Right cardiac atrium (tissue), 5 donors: ENCODE results near the gene PRKCH. TPM values are rescaled to one million over a fixed set of nuclear protein-coding genes. Genes with fewer than 3 reads are reported as not detected.
A peak's percentile ranks its signal among the peaks of the same experiment; 100 is the strongest.

Experiments
- ATAC-seq, 2 donors: fragments of 200-7000 bp; cut with Tn5 transposase; one replicate each; pipeline versions ENCODE4 v1.8.0 to v1.9.1; 2020; ENCODE audit warnings: moderate library complexity in 2 of 2, mild to moderate bottlenecking in 1 of 2
- DNase-seq, 3 donors: peaks; one replicate each; pipeline ENCODE4 v3.0.0-alpha.2; 2020
- H3K27ac ChIP-seq: one replicate; pipeline ENCODE4 v1.5.1; 2013; ENCODE audit warnings: mild to moderate bottlenecking, low read length, control low read depth, moderate library complexity
- H3K27me3 ChIP-seq: one replicate; pipeline ENCODE4 v1.6.1; 2013; ENCODE audit not compliant: control insufficient read depth, insufficient read depth
- H3K4me1 ChIP-seq: one replicate; pipeline ENCODE4 v1.6.1; 2013; ENCODE audit warnings: low read length; ENCODE audit not compliant: control insufficient read depth, insufficient read depth
- H3K4me3 ChIP-seq: one replicate; pipeline ENCODE4 v1.5.1; 2013; ENCODE audit warnings: low read length, control low read depth
- H3K9me3 ChIP-seq: one replicate; pipeline ENCODE4 v1.6.1; 2013; ENCODE audit warnings: low read length; ENCODE audit not compliant: control insufficient read depth
- WGBS: extraction: QIAGEN DNeasy Blood & Tissue Kit; methylation state at CpG from one replicate; pipeline ENCODE4 v1.1.7; 2013; 5-methylcytosine and 5-hydroxymethylcytosine counted together
- intact Hi-C, 4 donors: fragments of 100-400 bp; cut with DNase I; formaldehyde crosslinking; loops; one replicate each; pipeline versions ENCODE4 v1.11.0 to v1.14.0; 2022 to 2023
- polyA plus RNA-seq: library from polyadenylated mRNA; stranded (reverse); fragments of 200-250 nt; gene quantifications from one replicate; pipeline ENCODE4 v1.2.3, GENCODE V29; 2013
- total RNA-seq, 4 donors: library from RNA; stranded (reverse); fragmentation: NEBNext Ultra II Directional; extraction: Animal tissue kit (Norgen Biotek cat#: 25700); gene quantifications; one replicate each; pipeline ENCODE4 v1.2.1, GENCODE V29; 2021
- donor health status: healthy with polysubstance abuse.
- donor health status: DM: no; HTN: yes; CAD: no.
- donor health status: DM: no; HTN: no; CAD: no.
- donor health status: DM: no; HTN: yes; CAD: no; lungs with severe emphysema.
- donor health status: DM: yes; HTN: yes; CAD: no.

PRKCH gene
- total and polyA plus RNA-seq, 5 donors: 11.9 to 31.3 (median 26.6) TPM

GRCh38 chr14:61505815-61506809 is 184.7 kb downstream of the PRKCH start:
- peak in 1 of 2 donors; percentile 82 for ATAC-seq
- intact Hi-C loops: no loop called here

GRCh38 chr14:61508526-61508925 is 187.1 kb downstream of the PRKCH start:
- DNase-seq (no peak), ATAC-seq (no peak)
- Histone ChIP-seq H3K27ac (no peak overlapping the region), H3K9me3 (no peaks in the 10 kb centered on the region), H3K4me1 (peaks cover 9% of the 10 kb centered on the region), H3K4me3 (no peak overlapping the region), H3K27me3 (no peaks in the 10 kb centered on the region)
- WGBS: 48% methylated on average over 2 of the region's 2 CpGs
- intact Hi-C loops: no loop called here

More at GRCh38 chr14:61505815-61506809, 184.7 kb downstream of the PRKCH start:
- 89% methylated on average over 9 of the region's 9 CpGs for WGBS
- Histone ChIP-seq H3K9me3 (no peaks in the 10 kb centered on the region), H3K27ac (no peak overlapping the region), H3K27me3 (no peaks in the 10 kb centered on the region), H3K4me1 (peaks cover 4% of the 10 kb centered on the region), H3K4me3 (no peak overlapping the region)
- DNase-seq: no peak

GRCh38 chr14:61510736-61511557 is 189.6 kb downstream of the PRKCH start:
- no peak overlapping the region for H3K27ac ChIP-seq
- DNase-seq (no peak), ATAC-seq (peak; percentile 5 to 10)
- H3K9me3 ChIP-seq: no peaks in the 10 kb centered on the region
- H3K27me3 ChIP-seq: no peaks in the 10 kb centered on the region
- H3K4me3 ChIP-seq: no peak overlapping the region
- 88% methylated on average over 6 of the region's 6 CpGs for WGBS
- H3K4me1 ChIP-seq: peaks cover 9% of the 10 kb centered on the region
- intact Hi-C loops: no loop called here

- H3K27ac ChIP-seq: no peak overlapping the region
- H3K27me3 ChIP-seq: no peaks in the 10 kb centered on the region
- no peak for DNase-seq
- H3K4me1 ChIP-seq: peaks cover 9% of the 10 kb centered on the region
- 69% methylated on average over 6 of the region's 6 CpGs for WGBS
- no peaks in the 10 kb centered on the region for H3K9me3 ChIP-seq
- intact Hi-C loops: no loop called here
- ATAC-seq: peak in 1 of 2 donors; percentile 12
- H3K4me3 ChIP-seq: no peak overlapping the region
Measured at GRCh38 chr14:61511558-61511948, 190.2 kb downstream of the PRKCH start.

- DNase-seq (no peak), ATAC-seq (peak in 1 of 2 donors; percentile 50)
- no peak overlapping the region for H3K4me3 ChIP-seq
- no peaks in the 10 kb centered on the region for H3K27me3 ChIP-seq
- 63% methylated on average over 2 of the region's 2 CpGs for WGBS
- H3K27ac ChIP-seq: no peak overlapping the region
- peaks cover 13% of the 10 kb centered on the region for H3K4me1 ChIP-seq
- H3K9me3 ChIP-seq: no peaks in the 10 kb centered on the region
- intact Hi-C loops: no loop called here
Measured at GRCh38 chr14:61512026-61512834, 190.9 kb downstream of the PRKCH start.

GRCh38 chr14:61513986-61514830 is 192.8 kb downstream of the PRKCH start:
- ATAC-seq (no peak), DNase-seq (no peak)
- WGBS: 74% methylated on average over 10 of the region's 10 CpGs
- intact Hi-C loops: no loop called here
- Histone ChIP-seq H3K27ac (no peak overlapping the region), H3K27me3 (no peaks in the 10 kb centered on the region), H3K4me3 (no peak overlapping the region), H3K9me3 (no peaks in the 10 kb centered on the region), H3K4me1 (peaks cover 21% of the 10 kb centered on the region)

GRCh38 chr14:61514927-61515326 is 193.5 kb downstream of the PRKCH start:
- WGBS: 71% methylated on average over 1 of the region's 1 CpG
- H3K4me1 ChIP-seq: peaks cover 19% of the 10 kb centered on the region
- H3K27ac ChIP-seq: no peak overlapping the region
- H3K9me3 ChIP-seq: no peaks in the 10 kb centered on the region
- H3K27me3 ChIP-seq: no peaks in the 10 kb centered on the region
- intact Hi-C loops: loop anchor here in 2 of 4 donors (5.0 kb wide), 1 partner anchor 33 kb away; no protein-coding TSS in a partner anchor
- DNase-seq: no peak
- H3K4me3 ChIP-seq: no peak overlapping the region
- ATAC-seq: no peak

- Histone ChIP-seq H3K27me3 (no peaks in the 10 kb centered on the region), H3K4me3 (no peak overlapping the region), H3K9me3 (no peaks in the 10 kb centered on the region), H3K27ac (no peak overlapping the region), H3K4me1 (peaks cover 19% of the 10 kb centered on the region)
- no peak for ATAC-seq
- intact Hi-C loops: loop anchor here in 2 of 4 donors (5.0 kb wide), 1 partner anchor 33 kb away; no protein-coding TSS in a partner anchor
- WGBS: 92% methylated on average over 8 of the region's 8 CpGs
- DNase-seq: no peak
Measured at GRCh38 chr14:61515436-61516117, 194.2 kb downstream of the PRKCH start.

- H3K27ac ChIP-seq: no peak overlapping the region
- no peaks in the 10 kb centered on the region for H3K27me3 ChIP-seq
- DNase-seq (no peak), ATAC-seq (no peak)
- intact Hi-C loops: loop anchor here in 2 of 4 donors (5.0 kb wide), 1 partner anchor 34 kb away; no protein-coding TSS in a partner anchor
- no peak overlapping the region for H3K4me3 ChIP-seq
- WGBS: 20% methylated on average over 2 of the region's 2 CpGs
- H3K9me3 ChIP-seq: no peaks in the 10 kb centered on the region
- peaks cover 16% of the 10 kb centered on the region for H3K4me1 ChIP-seq
Measured at GRCh38 chr14:61516118-61516743, 194.9 kb downstream of the PRKCH start.
